Breast epithelium (tissue), 3 donors: ENCODE results near the gene CPA3.

ENCODE experiments used
- POLR2A ChIP-seq: fragments of 450-650 bp; IDR thresholded peaks from one replicate; pipeline ENCODE4 v1.6.1; 2016; ENCODE audit warnings: antibody characterized with exemption, mild to moderate bottlenecking, moderate library complexity
- POLR2AphosphoS5 ChIP-seq, 3 donors: sonication (generic); formaldehyde crosslinking; IDR thresholded peaks; one replicate each; pipeline ENCODE4 v1.6.1; 2017; ENCODE audit warnings: antibody characterized with exemption in 3 of 3
- TF ChIP-seq, protein P1 (sequence below), 3 donors: fragments of 450-650 bp; IDR thresholded peaks; one replicate each; pipeline ENCODE4 v1.5.1; 2016 to 2017; ENCODE audit warnings: antibody characterized with exemption in 3 of 3, mild to moderate bottlenecking in 3 of 3, moderate library complexity in 3 of 3

DNA sequence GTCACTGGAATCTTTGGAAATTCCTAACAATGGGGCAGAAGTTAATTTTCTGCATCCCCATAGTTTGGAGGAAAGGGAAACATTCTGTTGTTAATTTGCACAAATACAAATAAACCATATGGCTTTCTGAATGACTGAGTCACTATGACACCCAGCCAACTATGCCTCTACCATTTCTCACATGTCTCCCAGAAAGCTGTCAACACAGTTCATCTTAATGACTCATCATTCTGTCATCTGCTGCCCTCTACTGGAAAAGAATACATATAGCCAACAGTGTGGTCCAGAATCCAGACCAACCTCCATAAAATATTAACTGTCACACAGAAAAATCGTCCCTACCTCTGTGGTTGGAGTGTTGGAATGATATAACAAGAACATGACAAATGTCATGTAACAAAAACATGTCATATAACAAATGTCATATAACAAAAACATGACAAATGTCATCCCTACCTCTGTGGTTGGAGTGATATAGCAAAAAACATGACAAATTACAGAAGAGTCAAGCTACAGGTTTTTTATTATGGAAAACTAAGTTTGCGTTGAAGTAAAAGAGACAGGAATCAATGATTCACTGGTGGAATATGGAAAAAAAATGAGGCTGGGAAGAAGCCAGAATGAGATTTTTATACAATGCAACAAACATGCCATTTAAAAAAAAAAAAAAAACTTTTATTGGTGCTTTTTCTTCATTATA is 78.6 kb downstream of the CPA3 start:
- TF ChIP-seq, protein P1, sequence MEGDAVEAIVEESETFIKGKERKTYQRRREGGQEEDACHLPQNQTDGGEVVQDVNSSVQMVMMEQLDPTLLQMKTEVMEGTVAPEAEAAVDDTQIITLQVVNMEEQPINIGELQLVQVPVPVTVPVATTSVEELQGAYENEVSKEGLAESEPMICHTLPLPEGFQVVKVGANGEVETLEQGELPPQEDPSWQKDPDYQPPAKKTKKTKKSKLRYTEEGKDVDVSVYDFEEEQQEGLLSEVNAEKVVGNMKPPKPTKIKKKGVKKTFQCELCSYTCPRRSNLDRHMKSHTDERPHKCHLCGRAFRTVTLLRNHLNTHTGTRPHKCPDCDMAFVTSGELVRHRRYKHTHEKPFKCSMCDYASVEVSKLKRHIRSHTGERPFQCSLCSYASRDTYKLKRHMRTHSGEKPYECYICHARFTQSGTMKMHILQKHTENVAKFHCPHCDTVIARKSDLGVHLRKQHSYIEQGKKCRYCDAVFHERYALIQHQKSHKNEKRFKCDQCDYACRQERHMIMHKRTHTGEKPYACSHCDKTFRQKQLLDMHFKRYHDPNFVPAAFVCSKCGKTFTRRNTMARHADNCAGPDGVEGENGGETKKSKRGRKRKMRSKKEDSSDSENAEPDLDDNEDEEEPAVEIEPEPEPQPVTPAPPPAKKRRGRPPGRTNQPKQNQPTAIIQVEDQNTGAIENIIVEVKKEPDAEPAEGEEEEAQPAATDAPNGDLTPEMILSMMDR (IDR thresholded peaks at IDR 0.05): peak; percentile 49 to 68 (median 65)
- TF ChIP-seq POLR2AphosphoS5 (IDR thresholded peaks at IDR 0.05) (no peak), POLR2A (no peak)
